ENCODE results near the gene BABAM2.

- TF ChIP-seq CTCF (IDR thresholded peaks at IDR 0.05 in 4 of 5, conservative IDR thresholded peaks at IDR 0.05 in 1 of 5) (no peak), POLR2A (IDR thresholded peaks at IDR 0.05) (no peak)
These were observed 488.4 kb downstream of the BABAM2 start for GRCh38 chr2:28378679-28379584.

Measured in gastrocnemius medialis (tissue), 4 donors.